Natural killer cell (primary cell): ENCODE measurements around the gene C4orf51. TPM values are rescaled to one million over a fixed set of nuclear protein-coding genes. Genes with fewer than 3 reads are reported as not detected.

ENCODE experiments used
- ATAC-seq, 3 donors: fragments of 150-1000 bp in 2 of 3; fragments of 200-7000 bp in 1 of 3; cut with Tn5 transposase; 1 replicate in 1 of 3; 2 replicates in 2 of 3; pipeline ENCODE4 v1.10.0; 2021; ENCODE audit warnings: mild to moderate bottlenecking in 2 of 3, moderate library complexity in 2 of 3
- DNase-seq, 2 donors: peaks; one replicate each; pipeline versions ENCODE4 v3.0.0 to v3.0.0-alpha.2; 2013 to 2021; ENCODE audit warnings: mixed read lengths in 1 of 2
- H3K27ac ChIP-seq: one replicate; pipeline ENCODE4 v1.5.1; 2013; ENCODE audit warnings: mild to moderate bottlenecking, low read length
- H3K27me3 ChIP-seq: one replicate; pipeline ENCODE4 v1.6.1; 2013; ENCODE audit warnings: low read length; ENCODE audit not compliant: control insufficient read depth, insufficient read depth
- H3K36me3 ChIP-seq: one replicate; pipeline ENCODE4 v1.6.1; 2013; ENCODE audit warnings: low read length; ENCODE audit not compliant: control insufficient read depth, insufficient read depth
- H3K4me1 ChIP-seq: one replicate; pipeline ENCODE4 v1.6.1; 2013; ENCODE audit warnings: low read length; ENCODE audit not compliant: control insufficient read depth, insufficient read depth
- H3K4me3 ChIP-seq: one replicate; pipeline ENCODE4 v1.5.1; 2013; ENCODE audit warnings: low read length
- H3K9me3 ChIP-seq: one replicate; pipeline ENCODE4 v1.6.1; 2013; ENCODE audit warnings: low read length; ENCODE audit not compliant: control insufficient read depth, insufficient read depth
- H3K27ac Mint-ChIP-seq, 2 donors: one replicate each; pipeline ENCODE4 v1.8.0; 2022; ENCODE audit warnings: mild to moderate bottlenecking in 2 of 2, mixed read lengths in 2 of 2, moderate library complexity in 1 of 2
- H3K27me3 Mint-ChIP-seq, 2 donors: one replicate each; pipeline ENCODE4 v1.8.0; 2022; ENCODE audit warnings: low read depth in 2 of 2, mixed read lengths in 2 of 2
- H3K36me3 Mint-ChIP-seq: one replicate; pipeline ENCODE4 v1.8.0; 2022; ENCODE audit warnings: mixed read lengths
- H3K4me1 Mint-ChIP-seq, 2 donors: one replicate each; pipeline ENCODE4 v1.8.0; 2022; ENCODE audit warnings: mixed read lengths in 2 of 2
- H3K4me3 Mint-ChIP-seq: one replicate; pipeline ENCODE4 v1.8.0; 2022; ENCODE audit warnings: mild to moderate bottlenecking, moderate library complexity, mixed read lengths
- H3K9me3 Mint-ChIP-seq, 2 donors: one replicate each; pipeline ENCODE4 v1.8.0; 2022; ENCODE audit warnings: mixed read lengths in 2 of 2
- WGBS: methylation state at CpG from one replicate; pipeline ENCODE4 v1.1.7; 2013; ENCODE audit warnings: missing lambda C conversion rate; ENCODE audit not compliant: insufficient coverage; 5-methylcytosine and 5-hydroxymethylcytosine counted together
- intact Hi-C: fragments of 100-400 bp; cut with micrococcal nuclease; formaldehyde crosslinking; loops from one replicate; pipeline ENCODE4 v1.14.2; 2022
- total RNA-seq, 4 donors: library from RNA; stranded (reverse); fragments of 120-200 nt in 1 of 4; gene quantifications; one replicate each; pipeline versions ENCODE4 v1.2.3 to v1.2.4, GENCODE V29; 2013 to 2022
- TF ChIP-seq, protein P1 (sequence below): fragments of 200-600 bp; IDR thresholded peaks from one replicate; pipeline ENCODE4 v1.8.0; 2022; ENCODE audit warnings: antibody characterized with exemption

Gene C4orf51
- total RNA-seq, 3 donors from 2014 or later (not counting 1 experiment from before 2014, with no cell fraction given), result not detected

DNA sequence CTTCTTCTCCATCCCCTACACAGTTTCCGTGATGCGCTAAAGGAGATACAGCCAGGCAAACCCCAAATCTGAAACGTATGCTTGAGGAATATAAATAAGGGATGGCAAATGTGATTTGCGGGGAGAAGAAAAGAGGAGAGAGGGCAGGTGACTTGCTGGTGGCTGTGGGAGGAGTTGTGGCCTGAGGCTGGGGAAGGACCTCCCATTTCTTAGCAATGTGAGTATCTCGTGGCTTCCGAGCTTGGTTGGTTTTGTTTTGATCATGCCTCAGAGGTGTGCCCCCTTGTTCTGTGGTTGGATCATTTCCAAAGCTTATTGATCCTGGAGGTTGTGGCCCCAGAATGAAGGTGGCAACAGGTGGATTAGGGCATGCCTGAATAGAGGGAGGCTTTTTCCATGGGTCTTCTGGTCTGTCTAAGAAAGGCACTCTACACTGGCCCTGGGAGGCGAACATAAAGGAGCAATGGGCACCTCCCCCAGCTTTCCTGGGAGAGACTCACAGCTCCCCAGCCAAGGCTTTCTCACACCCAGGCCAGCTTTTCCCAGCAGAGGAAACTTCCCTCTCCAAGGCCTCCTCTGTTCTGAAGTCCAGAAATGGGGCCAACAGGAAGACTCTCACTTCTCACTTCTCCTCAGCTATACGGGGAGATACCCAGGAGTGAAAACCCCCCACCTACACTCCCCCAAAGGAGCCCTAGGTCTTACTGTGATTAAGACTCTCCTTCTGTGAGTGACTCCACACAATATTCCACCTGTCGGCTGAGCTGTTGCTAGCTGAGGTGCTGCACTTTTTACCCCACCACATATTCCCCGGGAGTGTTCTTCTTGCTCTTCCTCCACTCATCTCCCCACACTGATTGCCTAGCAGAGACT, 40.0 kb downstream of the C4orf51 start:
- no peak overlapping the region for H3K27ac ChIP-seq
- Mint-ChIP-seq H3K9me3 (no peaks in the 10 kb centered on the region), H3K36me3 (no peaks in the 10 kb centered on the region), H3K4me1 (peaks cover 7 to 13% of the 10 kb centered on the region in 2 donors), H3K4me3 (no peak overlapping the region), H3K27ac (no peak overlapping the region), H3K27me3 (peaks cover 8 to 15% of the 10 kb centered on the region in 2 donors)
- H3K9me3 ChIP-seq, result no peaks in the 10 kb centered on the region
- WGBS, result 59% methylated on average over 10 of the region's 10 CpGs
- H3K27me3 ChIP-seq, result peaks cover 4% of the 10 kb centered on the region
- intact Hi-C loops, result no loop called here
- H3K4me1 ChIP-seq, result no peaks in the 10 kb centered on the region
- ATAC-seq (peak in 1 of 3 donors; percentile 48), DNase-seq (peak in 1 of 2 donors; percentile 14)
- H3K36me3 ChIP-seq, result no peaks in the 10 kb centered on the region
- H3K4me3 ChIP-seq, result no peak overlapping the region
- TF ChIP-seq, protein P1, sequence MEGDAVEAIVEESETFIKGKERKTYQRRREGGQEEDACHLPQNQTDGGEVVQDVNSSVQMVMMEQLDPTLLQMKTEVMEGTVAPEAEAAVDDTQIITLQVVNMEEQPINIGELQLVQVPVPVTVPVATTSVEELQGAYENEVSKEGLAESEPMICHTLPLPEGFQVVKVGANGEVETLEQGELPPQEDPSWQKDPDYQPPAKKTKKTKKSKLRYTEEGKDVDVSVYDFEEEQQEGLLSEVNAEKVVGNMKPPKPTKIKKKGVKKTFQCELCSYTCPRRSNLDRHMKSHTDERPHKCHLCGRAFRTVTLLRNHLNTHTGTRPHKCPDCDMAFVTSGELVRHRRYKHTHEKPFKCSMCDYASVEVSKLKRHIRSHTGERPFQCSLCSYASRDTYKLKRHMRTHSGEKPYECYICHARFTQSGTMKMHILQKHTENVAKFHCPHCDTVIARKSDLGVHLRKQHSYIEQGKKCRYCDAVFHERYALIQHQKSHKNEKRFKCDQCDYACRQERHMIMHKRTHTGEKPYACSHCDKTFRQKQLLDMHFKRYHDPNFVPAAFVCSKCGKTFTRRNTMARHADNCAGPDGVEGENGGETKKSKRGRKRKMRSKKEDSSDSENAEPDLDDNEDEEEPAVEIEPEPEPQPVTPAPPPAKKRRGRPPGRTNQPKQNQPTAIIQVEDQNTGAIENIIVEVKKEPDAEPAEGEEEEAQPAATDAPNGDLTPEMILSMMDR, result no peak

DNA sequence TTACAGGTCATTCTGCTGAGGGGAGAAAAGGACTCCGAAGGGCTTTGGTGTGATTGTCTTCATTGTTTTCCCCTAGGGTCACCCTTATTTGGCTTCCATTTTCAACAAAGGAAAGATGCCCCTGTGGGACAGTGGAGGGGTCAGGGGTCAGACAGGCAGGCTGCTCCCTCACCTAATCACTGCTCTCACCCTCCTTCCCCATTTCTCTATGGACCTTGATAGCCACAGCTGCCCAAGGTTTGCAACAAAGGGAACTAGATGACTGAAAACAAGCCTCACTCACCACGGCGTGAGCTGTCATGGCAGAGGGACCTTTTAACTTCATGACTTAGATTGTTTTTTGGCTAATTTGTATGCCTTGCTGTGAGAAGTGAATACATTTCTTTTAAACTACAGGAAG, 40.7 kb downstream of the C4orf51 start:
- Mint-ChIP-seq H3K4me3 (no peak overlapping the region), H3K4me1 (peaks cover 7 to 13% of the 10 kb centered on the region in 2 donors), H3K27ac (no peak overlapping the region), H3K36me3 (no peaks in the 10 kb centered on the region), H3K9me3 (no peaks in the 10 kb centered on the region), H3K27me3 (peaks cover 6 to 15% of the 10 kb centered on the region in 2 donors)
- TF ChIP-seq, protein P1, result no peak
- Histone ChIP-seq H3K36me3 (no peaks in the 10 kb centered on the region), H3K9me3 (no peaks in the 10 kb centered on the region), H3K4me1 (no peaks in the 10 kb centered on the region), H3K27ac (no peak overlapping the region), H3K4me3 (no peak overlapping the region), H3K27me3 (peaks cover 4% of the 10 kb centered on the region)
- intact Hi-C loops, result no loop called here
- 82% methylated on average over 3 of the region's 3 CpGs for WGBS
- DNase-seq (no peak), ATAC-seq (no peak)

DNA sequence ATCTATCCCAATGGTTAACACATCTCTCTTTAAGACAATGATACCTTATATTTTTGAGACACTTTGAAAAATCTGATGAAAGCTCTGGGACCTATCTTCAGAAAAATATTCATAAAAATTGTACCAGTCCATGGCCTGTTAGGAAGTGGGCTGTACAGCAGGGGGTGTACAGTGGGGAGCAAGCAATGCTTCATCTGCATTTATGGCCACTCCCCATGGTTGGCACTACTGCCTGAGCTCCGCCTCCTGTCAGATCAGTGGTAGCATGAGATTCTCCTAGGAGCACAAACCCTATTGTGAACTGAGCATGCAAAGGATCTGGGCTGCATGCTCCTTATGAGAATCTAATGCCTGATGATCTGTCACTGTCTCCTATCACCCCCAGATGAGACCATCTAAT, 42.6 kb downstream of the C4orf51 start:
- no peaks in the 10 kb centered on the region for H3K4me1 ChIP-seq
- TF ChIP-seq, protein P1, result no peak
- no peaks in the 10 kb centered on the region for H3K36me3 ChIP-seq
- H3K4me3 ChIP-seq, result no peak overlapping the region
- H3K27ac ChIP-seq, result no peak overlapping the region
- peaks cover 4% of the 10 kb centered on the region for H3K27me3 ChIP-seq
- Mint-ChIP-seq H3K4me1 (peaks cover 7 to 13% of the 10 kb centered on the region in 2 donors), H3K4me3 (no peak overlapping the region), H3K27me3 (peaks cover 0 to 15% of the 10 kb centered on the region in 2 donors), H3K36me3 (no peaks in the 10 kb centered on the region), H3K27ac (no peak overlapping the region), H3K9me3 (no peaks in the 10 kb centered on the region)
- H3K9me3 ChIP-seq, result no peaks in the 10 kb centered on the region
- DNase-seq, result peak in 1 of 2 donors; percentile 13
- ATAC-seq, result peak; percentile 49 to 57 (median 54)
- intact Hi-C loops, result no loop called here
- WGBS, result 95% methylated on average over 1 of the region's 1 CpG
